Measurements from ENCODE around the gene NARS2.
A peak's percentile ranks its signal among the peaks of the same experiment; 100 is the strongest.

NARS2 gene

DNA sequence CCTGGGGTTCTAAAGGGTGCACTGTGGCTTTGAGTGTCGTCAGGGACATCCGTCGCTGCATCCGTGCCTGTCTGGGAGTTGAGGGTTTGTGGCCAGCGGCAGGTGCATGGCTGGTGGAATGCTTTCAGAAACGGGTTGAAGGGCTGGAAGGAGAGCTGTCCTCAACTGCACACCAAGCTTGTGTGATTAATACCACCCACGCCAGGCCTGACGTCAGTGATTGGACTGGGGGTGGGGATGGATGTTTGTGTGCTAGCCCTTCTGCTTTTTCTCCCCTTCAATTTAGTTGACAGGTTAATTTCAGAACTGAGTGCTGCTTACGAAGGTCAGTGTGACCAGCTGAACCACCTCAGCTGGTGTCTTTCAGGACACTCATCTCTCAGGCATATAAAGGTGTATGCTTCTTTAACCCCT is 153.9 kb downstream of the NARS2 start:
- H3K27ac ChIP-seq (ENCODE audit: low read depth, low read length), result no peak overlapping the region
- H3K4me2 ChIP-seq (ENCODE audit: low read depth, low read length, poor library complexity, severe bottlenecking), result no peak overlapping the region
- TF ChIP-seq, protein P1, sequence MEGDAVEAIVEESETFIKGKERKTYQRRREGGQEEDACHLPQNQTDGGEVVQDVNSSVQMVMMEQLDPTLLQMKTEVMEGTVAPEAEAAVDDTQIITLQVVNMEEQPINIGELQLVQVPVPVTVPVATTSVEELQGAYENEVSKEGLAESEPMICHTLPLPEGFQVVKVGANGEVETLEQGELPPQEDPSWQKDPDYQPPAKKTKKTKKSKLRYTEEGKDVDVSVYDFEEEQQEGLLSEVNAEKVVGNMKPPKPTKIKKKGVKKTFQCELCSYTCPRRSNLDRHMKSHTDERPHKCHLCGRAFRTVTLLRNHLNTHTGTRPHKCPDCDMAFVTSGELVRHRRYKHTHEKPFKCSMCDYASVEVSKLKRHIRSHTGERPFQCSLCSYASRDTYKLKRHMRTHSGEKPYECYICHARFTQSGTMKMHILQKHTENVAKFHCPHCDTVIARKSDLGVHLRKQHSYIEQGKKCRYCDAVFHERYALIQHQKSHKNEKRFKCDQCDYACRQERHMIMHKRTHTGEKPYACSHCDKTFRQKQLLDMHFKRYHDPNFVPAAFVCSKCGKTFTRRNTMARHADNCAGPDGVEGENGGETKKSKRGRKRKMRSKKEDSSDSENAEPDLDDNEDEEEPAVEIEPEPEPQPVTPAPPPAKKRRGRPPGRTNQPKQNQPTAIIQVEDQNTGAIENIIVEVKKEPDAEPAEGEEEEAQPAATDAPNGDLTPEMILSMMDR (IDR thresholded peaks at IDR 0.05; ENCODE audit: insufficient read depth, low read length, poor library complexity, severe bottlenecking), result no peak
- no peak for TF ChIP-seq EZH2phosphoT487 (conservative IDR thresholded peaks at IDR 0.05; ENCODE audit: low read length)
- H3K79me2 ChIP-seq (ENCODE audit: insufficient read depth, low read length), result no peaks in the 10 kb centered on the region
- no peak overlapping the region for H3K9ac ChIP-seq (ENCODE audit: low read length)
- H2AFZ ChIP-seq (ENCODE audit: low read depth, low read length, severe bottlenecking), result no peak overlapping the region
- H3K36me3 ChIP-seq (ENCODE audit: low read length), result no peaks in the 10 kb centered on the region
- no peaks in the 10 kb centered on the region for H3K9me2 ChIP-seq (replicated peaks; ENCODE audit: insufficient read depth, low read length)
- no peaks in the 10 kb centered on the region for H4K20me1 ChIP-seq (ENCODE audit: low read depth, low read length)
- H3K9me3 ChIP-seq (ENCODE audit: insufficient read depth, low read length), result no peaks in the 10 kb centered on the region
- H3K27me3 ChIP-seq (ENCODE audit: low read length), result no peaks in the 10 kb centered on the region
- no peak overlapping the region for H3K4me3 ChIP-seq (ENCODE audit: insufficient read depth, low read length, poor library complexity, severe bottlenecking)
- H3F3A ChIP-seq (ENCODE audit: insufficient read depth), result no peaks in the 10 kb centered on the region

DNA sequence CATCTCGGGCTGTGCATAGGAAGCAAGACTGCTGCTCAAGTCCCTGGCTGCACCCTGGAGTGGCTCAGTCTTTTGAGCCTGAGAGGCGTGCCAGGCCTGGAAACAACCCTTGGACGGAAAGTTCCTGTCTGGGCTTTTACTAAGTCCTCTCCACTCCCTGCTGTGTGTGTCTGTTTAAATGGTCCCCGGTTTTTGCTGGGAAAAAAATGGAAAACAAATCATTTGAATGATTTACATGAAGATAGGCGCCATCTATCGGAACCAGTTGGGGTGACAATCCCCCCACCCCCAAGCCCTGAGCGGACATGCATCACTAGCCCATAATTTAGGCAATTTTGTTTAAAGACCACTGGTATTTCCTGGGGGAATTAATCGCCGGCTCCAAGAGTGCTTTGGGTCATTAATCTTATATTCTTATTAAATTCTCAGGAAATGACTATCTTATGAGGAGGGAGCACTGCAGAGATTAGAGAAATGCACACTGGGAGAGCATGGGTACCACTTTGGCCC is 154.4 kb downstream of the NARS2 start:
- Histone ChIP-seq H3K27me3 (ENCODE audit: low read length) (no peaks in the 10 kb centered on the region), H2AFZ (ENCODE audit: low read depth, low read length, severe bottlenecking) (no peak overlapping the region), H3K9me3 (ENCODE audit: insufficient read depth, low read length) (no peaks in the 10 kb centered on the region), H3K4me3 (ENCODE audit: insufficient read depth, low read length, poor library complexity, severe bottlenecking) (no peak overlapping the region), H3K27ac (ENCODE audit: low read depth, low read length) (no peak overlapping the region), H4K20me1 (ENCODE audit: low read depth, low read length) (no peaks in the 10 kb centered on the region), H3K4me2 (ENCODE audit: low read depth, low read length, poor library complexity, severe bottlenecking) (no peak overlapping the region), H3K79me2 (ENCODE audit: insufficient read depth, low read length) (no peaks in the 10 kb centered on the region), H3K9me2 (replicated peaks; ENCODE audit: insufficient read depth, low read length) (no peaks in the 10 kb centered on the region), H3F3A (ENCODE audit: insufficient read depth) (peaks cover 2% of the 10 kb centered on the region; the same call in 1 of the 2 replicates), H3K9ac (ENCODE audit: low read length) (no peak overlapping the region), H3K36me3 (ENCODE audit: low read length) (no peaks in the 10 kb centered on the region)
- TF ChIP-seq, protein P1 (IDR thresholded peaks at IDR 0.05; ENCODE audit: insufficient read depth, low read length, poor library complexity, severe bottlenecking), result peak; percentile 60
- TF ChIP-seq EZH2phosphoT487 (conservative IDR thresholded peaks at IDR 0.05; ENCODE audit: low read length), result no peak

DNA sequence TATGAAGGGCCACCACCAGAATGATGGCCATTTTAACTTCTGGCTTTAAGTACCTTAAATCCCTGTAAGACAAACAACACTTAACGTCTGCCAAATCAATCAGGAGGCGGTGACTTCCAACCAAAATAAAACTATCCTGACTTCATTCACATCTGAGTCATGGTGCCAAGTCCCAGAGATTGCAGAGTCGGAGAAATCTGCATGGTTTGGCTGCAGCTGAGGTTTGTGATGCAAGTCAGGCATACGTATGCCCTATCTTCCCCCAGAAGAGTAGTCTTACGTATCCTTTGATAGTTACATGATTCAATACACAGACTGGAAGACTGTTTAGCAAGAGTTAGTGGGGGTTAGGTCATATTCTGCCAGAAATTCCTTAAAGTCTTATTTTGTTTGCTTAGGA is 155.3 kb downstream of the NARS2 start:
- no peak overlapping the region for H3K4me2 ChIP-seq (ENCODE audit: low read depth, low read length, poor library complexity, severe bottlenecking)
- no peak overlapping the region for H3K4me3 ChIP-seq (ENCODE audit: insufficient read depth, low read length, poor library complexity, severe bottlenecking)
- no peak overlapping the region for H3K9ac ChIP-seq (ENCODE audit: low read length)

DNA sequence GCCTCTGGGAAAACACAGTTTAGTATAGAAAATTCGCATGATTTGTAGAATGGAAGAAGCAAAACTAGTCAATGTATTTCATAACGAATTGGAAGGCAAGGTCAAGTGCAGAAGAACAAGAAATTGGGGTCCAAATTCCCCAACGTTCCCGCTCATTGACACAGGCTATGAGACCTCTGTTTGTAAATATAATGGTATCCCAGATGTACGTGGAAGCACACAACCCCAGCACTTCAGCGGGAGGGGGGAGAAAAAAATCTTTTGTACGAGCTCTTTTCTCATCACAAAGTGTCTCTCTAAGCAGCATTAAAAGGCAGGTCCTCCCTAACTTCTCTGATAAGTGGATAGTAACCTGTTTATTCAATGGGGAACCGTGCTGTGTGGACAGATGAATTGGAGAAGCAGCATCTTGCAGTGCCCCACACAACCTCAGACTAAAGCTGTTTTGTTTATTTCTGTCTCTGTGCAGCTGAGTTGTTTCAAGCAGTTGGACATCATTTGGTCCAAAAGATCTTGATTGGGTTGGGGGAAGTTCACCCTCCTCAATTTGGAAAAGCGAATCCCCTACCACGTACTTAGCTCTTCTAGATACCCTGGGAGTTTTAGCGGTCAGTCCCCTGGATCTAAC is 156.0 kb downstream of the NARS2 start:
- Histone ChIP-seq H3K9me2 (replicated peaks; ENCODE audit: insufficient read depth, low read length) (no peaks in the 10 kb centered on the region), H3K36me3 (ENCODE audit: low read length) (no peaks in the 10 kb centered on the region), H4K20me1 (ENCODE audit: low read depth, low read length) (no peaks in the 10 kb centered on the region), H3K27me3 (ENCODE audit: low read length) (no peaks in the 10 kb centered on the region), H3K9ac (ENCODE audit: low read length) (peak overlapping the region; percentile 71; the same call in 1 of the 2 replicates), H3K4me2 (ENCODE audit: low read depth, low read length, poor library complexity, severe bottlenecking) (peak overlapping the region; percentile 67), H3K79me2 (ENCODE audit: insufficient read depth, low read length) (no peaks in the 10 kb centered on the region), H3K9me3 (ENCODE audit: insufficient read depth, low read length) (no peaks in the 10 kb centered on the region), H2AFZ (ENCODE audit: low read depth, low read length, severe bottlenecking) (peak overlapping the region; percentile 91), H3F3A (ENCODE audit: insufficient read depth) (peaks cover 5% of the 10 kb centered on the region; the same call in 1 of the 2 replicates), H3K27ac (ENCODE audit: low read depth, low read length) (no peak overlapping the region), H3K4me3 (ENCODE audit: insufficient read depth, low read length, poor library complexity, severe bottlenecking) (peak overlapping the region; percentile 75)
- TF ChIP-seq, protein P1 (IDR thresholded peaks at IDR 0.05; ENCODE audit: insufficient read depth, low read length, poor library complexity, severe bottlenecking), result no peak
- no peak for TF ChIP-seq EZH2phosphoT487 (conservative IDR thresholded peaks at IDR 0.05; ENCODE audit: low read length)

More for the DNA sequence above, 155.3 kb downstream of the NARS2 start:
- TF ChIP-seq EZH2phosphoT487 (conservative IDR thresholded peaks at IDR 0.05; ENCODE audit: low read length), result no peak
- Histone ChIP-seq H3K27ac (ENCODE audit: low read depth, low read length) (no peak overlapping the region), H3K27me3 (ENCODE audit: low read length) (no peaks in the 10 kb centered on the region), H3K9me3 (ENCODE audit: insufficient read depth, low read length) (no peaks in the 10 kb centered on the region), H4K20me1 (ENCODE audit: low read depth, low read length) (no peaks in the 10 kb centered on the region), H3K79me2 (ENCODE audit: insufficient read depth, low read length) (no peaks in the 10 kb centered on the region), H2AFZ (ENCODE audit: low read depth, low read length, severe bottlenecking) (no peak overlapping the region), H3K36me3 (ENCODE audit: low read length) (no peaks in the 10 kb centered on the region), H3K9me2 (replicated peaks; ENCODE audit: insufficient read depth, low read length) (no peaks in the 10 kb centered on the region), H3F3A (ENCODE audit: insufficient read depth) (peaks cover 5% of the 10 kb centered on the region; the same call in 1 of the 2 replicates)

Data from SU-DHL-6 (cell line).